Measurements from ENCODE around the gene SSTR4.

DNA sequence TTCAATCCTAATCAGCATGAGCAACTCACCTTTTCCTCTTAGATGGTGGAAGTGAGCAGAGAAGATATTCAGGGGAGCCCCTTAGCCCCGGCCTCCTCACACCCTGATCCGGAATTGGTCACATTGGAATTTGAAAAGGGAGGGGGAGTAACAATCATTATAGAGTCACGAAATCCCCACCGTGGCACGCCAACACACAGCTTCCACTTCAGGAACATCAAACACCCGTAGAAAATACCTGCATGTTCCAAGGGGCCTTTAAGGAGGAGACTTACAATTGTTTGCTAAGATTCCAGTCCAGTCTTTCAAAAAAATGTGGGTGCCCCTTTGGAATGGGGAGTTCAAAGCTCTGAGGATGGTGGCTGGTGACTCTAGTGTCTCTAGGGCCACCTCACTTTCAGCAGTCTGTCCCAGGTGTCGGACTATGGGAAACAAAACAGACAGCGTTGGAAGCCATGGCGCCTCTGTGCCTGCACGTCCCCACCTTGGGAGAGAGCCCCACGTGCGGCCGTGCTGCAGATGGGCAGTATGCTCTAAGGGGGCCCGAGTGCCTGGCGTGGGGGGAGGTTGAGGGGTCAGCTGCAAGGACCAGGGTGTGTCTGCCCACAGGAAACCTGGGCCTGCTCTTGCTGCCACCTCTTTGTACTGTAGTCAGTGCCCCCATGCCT lies 48.6 kb downstream of the SSTR4 start:
- TF ChIP-seq IRF2 (CRISPR knock-in tag; IDR thresholded peaks at IDR 0.05; ENCODE audit: borderline replicate concordance, low read depth), result no peak
- no peak for TF ChIP-seq ETV6 (CRISPR knock-in tag; IDR thresholded peaks at IDR 0.05)
- no peak for TF ChIP-seq ZNF232 (CRISPR knock-in tag; IDR thresholded peaks at IDR 0.05)
- no peak for TF ChIP-seq HMGA2 (CRISPR knock-in tag; IDR thresholded peaks at IDR 0.05)
- no peak for TF ChIP-seq USF1 (CRISPR knock-in tag; IDR thresholded peaks at IDR 0.05)
- no peak for TF ChIP-seq ZNF263 (CRISPR knock-in tag; IDR thresholded peaks at IDR 0.05; ENCODE audit: low read depth)
- TF ChIP-seq ZBTB21 (CRISPR knock-in tag; IDR thresholded peaks at IDR 0.05; ENCODE audit: borderline replicate concordance), result no peak
- no peak for TF ChIP-seq KAT7 (CRISPR knock-in tag; IDR thresholded peaks at IDR 0.05; ENCODE audit: borderline replicate concordance)
- no peak for TF ChIP-seq CTCF (IDR thresholded peaks at IDR 0.05)

Data from WTC11 (cell line).